ENCODE measurements around the gene KIF4A.
"Not testable (repeated sequence)": the region's sequence is repeated elsewhere in the genome, so short reads cannot be mapped to it uniquely, and the experiment has no call there.

KIF4A gene

DNA sequence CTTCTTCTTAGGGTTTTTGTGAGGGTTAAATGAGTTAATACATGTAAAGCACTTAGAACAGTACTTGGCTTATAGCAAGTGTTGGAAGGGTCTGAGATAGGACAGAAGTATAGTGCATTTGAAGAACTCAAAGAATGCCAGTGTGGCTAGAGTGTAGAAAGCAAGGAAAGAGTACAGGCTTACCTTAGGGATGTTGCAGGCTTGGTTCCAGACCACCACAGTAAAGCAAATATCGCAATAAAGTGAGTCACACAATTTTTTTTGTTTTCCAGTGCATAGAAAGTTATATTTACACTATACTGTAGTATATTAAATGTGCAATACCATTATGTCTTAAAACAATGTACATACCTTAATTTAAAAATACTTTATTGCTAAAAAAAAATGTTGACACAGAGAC is 41.3 kb downstream of the KIF4A start:
- Histone ChIP-seq H3K9ac (no peak overlapping the region), H3K4me2 (no peak overlapping the region), H3K9me3 (no peaks in the 10 kb centered on the region), H3K36me3 (peaks cover 30% of the 10 kb centered on the region), H3K4me1 (no peaks in the 10 kb centered on the region), H4K20me1 (no peaks in the 10 kb centered on the region), H3K4me3 (no peak overlapping the region), H3K27ac (no peak overlapping the region), H3K27me3 (peaks cover 74% of the 10 kb centered on the region)
- no peak for TF ChIP-seq Cebpa-rat (IDR thresholded peaks at IDR 0.05)

DNA sequence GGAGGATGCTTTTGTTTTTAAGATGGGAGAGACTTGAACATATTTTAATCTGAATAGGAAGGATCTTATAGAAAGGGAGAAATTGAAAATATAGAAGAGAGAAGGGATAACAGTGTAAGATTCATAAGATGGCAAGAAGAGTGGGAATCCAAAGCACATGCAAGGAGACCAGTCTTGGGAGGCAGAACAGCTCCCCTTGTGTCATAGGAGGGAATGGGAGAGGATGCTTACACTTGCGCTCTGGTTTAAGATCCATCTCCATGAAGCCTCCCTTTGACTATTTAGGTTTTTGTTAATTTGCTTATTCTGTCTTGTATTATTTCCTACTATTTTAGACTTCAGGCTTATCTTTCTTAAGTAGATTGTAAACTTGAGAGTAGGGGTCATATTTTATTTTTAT is 42.7 kb downstream of the KIF4A start:
- H3K9ac ChIP-seq, result no peak overlapping the region
- no peaks in the 10 kb centered on the region for H4K20me1 ChIP-seq
- peaks cover 69% of the 10 kb centered on the region for H3K27me3 ChIP-seq
- H3K4me3 ChIP-seq, result no peak overlapping the region
- H3K9me3 ChIP-seq, result no peaks in the 10 kb centered on the region
- H3K4me2 ChIP-seq, result no peak overlapping the region
- H3K36me3 ChIP-seq, result peaks cover 39% of the 10 kb centered on the region
- H3K27ac ChIP-seq, result no peak overlapping the region
- TF ChIP-seq Cebpa-rat (IDR thresholded peaks at IDR 0.05), result no peak
- no peaks in the 10 kb centered on the region for H3K4me1 ChIP-seq

DNA sequence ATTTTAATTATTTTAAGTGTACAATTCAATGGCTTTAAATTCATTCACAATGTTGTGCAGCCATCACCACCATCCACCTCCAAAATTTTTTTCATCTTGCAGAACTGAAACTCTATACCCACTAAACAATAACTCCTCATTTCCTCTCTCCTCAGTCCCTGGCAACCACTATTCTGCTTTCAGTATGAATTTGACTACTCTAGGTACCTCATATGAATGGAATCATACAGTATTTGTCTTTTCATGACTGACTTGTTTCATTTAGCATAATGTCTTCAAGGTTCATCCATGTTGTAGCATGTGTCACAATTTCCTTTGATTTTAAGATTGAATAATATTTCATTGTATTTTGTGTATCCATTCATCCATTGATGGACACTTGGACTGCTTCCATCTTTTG is 46.9 kb downstream of the KIF4A start:
- Histone ChIP-seq H3K4me2 (no peak overlapping the region), H3K36me3 (peaks cover 20% of the 10 kb centered on the region; the same call in 1 of the 2 replicates), H3K4me3 (no peak overlapping the region), H3K27ac (no peak overlapping the region), H4K20me1 (no peaks in the 10 kb centered on the region), H3K27me3 (peaks cover 61% of the 10 kb centered on the region), H3K9me3 (no peaks in the 10 kb centered on the region), H3K4me1 (no peaks in the 10 kb centered on the region), H3K9ac (no peak overlapping the region)
- no peak for TF ChIP-seq Cebpa-rat (IDR thresholded peaks at IDR 0.05)

DNA sequence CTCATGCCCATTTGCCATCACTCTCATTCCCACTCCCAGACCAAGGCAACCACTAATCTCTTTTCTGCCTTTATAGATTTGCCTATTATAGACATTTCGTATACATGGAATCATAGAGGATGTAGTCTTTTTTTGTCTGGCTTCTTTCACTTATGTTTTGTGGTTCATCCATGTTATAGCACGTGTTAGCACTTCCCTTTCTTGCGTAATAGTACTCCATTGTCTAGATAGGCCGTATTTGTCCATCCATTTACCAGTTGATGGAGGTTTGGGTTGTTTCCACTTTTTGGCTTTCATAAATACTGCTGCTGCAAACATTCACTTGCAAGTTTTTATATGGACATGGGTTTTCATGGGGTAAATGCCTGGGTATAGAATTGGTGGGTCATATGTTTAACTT is 48.4 kb downstream of the KIF4A start:
- Histone ChIP-seq H3K4me2 (no peak overlapping the region), H3K27me3 (peaks cover 61% of the 10 kb centered on the region), H3K36me3 (peaks cover 27% of the 10 kb centered on the region), H4K20me1 (no peaks in the 10 kb centered on the region), H3K27ac (no peak overlapping the region), H3K9ac (no peak overlapping the region), H3K4me1 (no peaks in the 10 kb centered on the region), H3K4me3 (no peak overlapping the region), H3K9me3 (no peaks in the 10 kb centered on the region)
- no peak for TF ChIP-seq Cebpa-rat (IDR thresholded peaks at IDR 0.05)

DNA sequence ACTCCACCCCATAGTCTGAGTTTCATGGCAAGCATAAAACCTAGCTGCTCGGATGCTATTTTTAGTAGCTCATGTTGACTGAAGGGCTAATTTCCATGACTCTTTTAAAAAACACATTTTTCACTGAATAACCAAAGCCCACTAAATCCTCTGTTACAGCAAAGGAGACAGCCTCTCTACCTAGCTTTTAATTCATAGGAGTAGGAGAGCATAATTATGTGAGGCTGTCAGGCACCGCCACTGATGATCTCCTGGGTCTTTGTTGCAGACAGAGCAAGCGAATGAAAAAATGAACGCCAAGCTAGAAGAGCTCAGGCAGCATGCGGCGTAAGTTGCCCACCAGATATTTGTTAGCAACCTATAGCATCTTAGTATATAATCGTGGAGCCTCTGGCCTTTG is 53.5 kb downstream of the KIF4A start:
- Histone ChIP-seq H3K4me2 (no peak overlapping the region), H3K27ac (no peak overlapping the region), H3K9me3 (peaks cover 34% of the 10 kb centered on the region), H3K4me1 (no peaks in the 10 kb centered on the region), H3K9ac (no peak overlapping the region), H3K4me3 (no peak overlapping the region), H3K36me3 (peaks cover 63% of the 10 kb centered on the region), H4K20me1 (no peaks in the 10 kb centered on the region), H3K27me3 (peaks cover 55% of the 10 kb centered on the region)
- TF ChIP-seq Cebpa-rat (IDR thresholded peaks at IDR 0.05), result no peak

DNA sequence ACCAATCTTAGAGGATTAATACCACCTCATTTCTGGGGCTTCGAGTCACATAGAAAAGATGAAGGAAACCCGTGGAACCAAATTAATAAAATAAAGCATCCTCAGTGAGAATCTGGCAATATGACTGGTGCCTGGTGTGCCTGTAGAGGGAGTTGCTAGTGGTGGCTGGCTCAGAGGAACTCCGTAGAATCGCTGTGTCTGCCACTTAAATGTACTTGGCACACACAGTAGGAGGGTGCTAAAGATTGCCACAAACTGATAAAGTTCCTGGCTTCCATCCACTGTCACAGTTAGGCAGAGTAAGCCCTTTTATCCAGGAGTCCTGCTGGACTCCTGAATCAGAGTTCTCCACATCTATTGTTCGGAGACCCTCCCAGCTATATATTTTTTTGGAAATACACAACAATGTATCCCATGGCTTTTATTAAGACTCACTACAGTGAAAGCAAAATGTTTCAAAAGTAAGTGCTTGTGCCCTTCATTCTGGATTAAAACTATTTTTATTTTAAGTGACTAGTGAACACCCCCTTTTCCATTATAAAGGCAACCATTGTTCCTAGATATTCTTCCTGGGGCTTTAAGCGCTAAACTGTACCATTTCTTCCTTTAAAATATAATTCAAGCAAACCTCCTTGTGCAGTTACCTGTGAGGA is 56.6 kb downstream of the KIF4A start:
- H3K27ac ChIP-seq, result no peak overlapping the region
- H3K27me3 ChIP-seq, result peaks cover 34% of the 10 kb centered on the region
- peaks cover 79% of the 10 kb centered on the region for H3K36me3 ChIP-seq
- no peak overlapping the region for H3K4me3 ChIP-seq
- no peak for TF ChIP-seq Cebpa-rat (IDR thresholded peaks at IDR 0.05)
- no peaks in the 10 kb centered on the region for H4K20me1 ChIP-seq
- H3K9me3 ChIP-seq, result peaks cover 58% of the 10 kb centered on the region
- H3K4me1 ChIP-seq, result no peaks in the 10 kb centered on the region
- H3K9ac ChIP-seq, result no peak overlapping the region
- no peak overlapping the region for H3K4me2 ChIP-seq

DNA sequence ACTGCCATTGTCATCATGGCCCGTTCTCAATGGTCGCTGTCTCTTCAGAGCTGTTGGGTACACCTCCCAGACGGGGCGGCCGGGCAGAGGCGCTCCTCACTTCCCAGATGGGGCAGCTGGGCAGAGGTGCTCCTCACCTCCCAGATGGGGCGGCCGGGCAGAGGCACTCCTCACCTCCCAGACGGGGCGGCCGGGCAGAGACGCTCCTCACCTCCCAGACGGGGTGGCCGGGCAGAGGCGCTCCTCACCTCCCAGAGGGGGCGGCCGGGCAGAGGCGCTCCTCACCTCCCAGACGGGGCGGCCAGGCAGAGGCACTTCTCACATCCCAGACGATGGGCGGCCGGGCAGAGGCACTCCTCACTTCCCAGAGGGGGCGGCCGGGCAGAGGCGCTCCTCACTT is 58.9 kb downstream of the KIF4A start:
- 0 out of 2 replicates have a peak overlapping the region, but pooled peaks have one; percentile 25 for H3K4me3 ChIP-seq
- not testable (repeated sequence) for H4K20me1 ChIP-seq, H3K9ac ChIP-seq, H3K4me1 ChIP-seq, H3K4me2 ChIP-seq, H3K27ac ChIP-seq
- H3K9me3 ChIP-seq, result peaks cover 58% of the 10 kb centered on the region
- H3K27me3 ChIP-seq, result peaks cover 26% of the 10 kb centered on the region
- peaks cover 75% of the 10 kb centered on the region for H3K36me3 ChIP-seq

DNA sequence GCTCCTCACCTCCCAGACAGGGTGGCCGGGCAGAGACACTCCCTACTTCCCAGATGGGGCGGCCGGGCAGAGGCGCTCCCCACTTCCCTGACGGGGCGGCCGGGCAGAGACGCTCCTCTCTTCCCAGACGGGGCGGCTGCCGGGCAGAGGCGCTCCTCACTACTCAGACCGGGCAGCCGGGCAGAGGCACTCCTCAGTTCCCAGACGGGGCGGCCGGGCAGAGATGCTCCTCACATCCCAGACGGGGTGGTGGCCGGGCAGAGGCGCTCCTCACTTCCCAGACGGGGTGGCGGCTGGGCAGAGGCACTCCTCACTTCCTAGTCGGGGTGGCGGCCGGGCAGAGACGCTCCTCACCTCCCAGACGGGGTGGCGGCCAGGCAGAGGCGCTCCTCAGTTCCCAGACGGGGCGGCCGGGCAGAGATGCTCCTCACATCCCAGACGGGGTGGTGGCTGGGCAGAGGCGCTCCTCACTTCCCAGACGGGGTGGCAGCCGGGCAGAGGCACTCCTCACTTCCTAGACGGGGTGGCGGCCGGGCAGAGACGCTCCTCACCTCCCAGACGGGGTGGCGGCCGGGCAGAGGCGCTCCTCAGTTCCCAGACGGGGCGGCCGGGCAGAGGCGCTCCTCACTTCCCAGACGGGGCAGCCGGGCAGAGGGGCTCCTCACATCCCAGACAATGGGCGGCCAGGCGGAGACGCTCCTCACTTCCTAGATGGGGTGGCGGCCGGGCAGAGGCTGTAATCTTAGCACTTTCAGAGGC is 59.6 kb downstream of the KIF4A start:
- H3K27ac ChIP-seq, H3K4me3 ChIP-seq, H4K20me1 ChIP-seq, H3K4me1 ChIP-seq, H3K9ac ChIP-seq, H3K4me2 ChIP-seq: not testable (repeated sequence)
- peaks cover 58% of the 10 kb centered on the region for H3K9me3 ChIP-seq
- peaks cover 27% of the 10 kb centered on the region for H3K27me3 ChIP-seq
- peaks cover 74% of the 10 kb centered on the region for H3K36me3 ChIP-seq

DNA sequence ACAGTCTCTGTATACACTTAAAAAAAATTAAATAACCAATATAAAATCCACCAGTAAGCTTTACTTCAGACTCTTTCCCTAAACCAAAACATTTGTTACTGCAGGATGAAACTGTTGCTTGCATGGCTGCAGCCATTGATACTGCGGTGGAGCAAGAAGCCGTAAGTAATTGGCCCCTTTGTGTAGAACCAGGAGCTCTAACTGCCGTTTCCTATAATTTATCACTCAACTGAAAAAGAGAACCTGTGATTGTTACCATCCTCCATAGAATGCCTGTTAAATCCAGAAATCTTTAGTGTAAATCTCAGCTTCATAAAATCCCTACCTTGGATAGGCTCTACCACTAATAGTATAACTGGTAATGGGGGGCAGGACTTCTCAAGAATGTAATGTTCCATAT is 62.6 kb downstream of the KIF4A start:
- Histone ChIP-seq H4K20me1 (no peaks in the 10 kb centered on the region), H3K27me3 (peaks cover 36% of the 10 kb centered on the region), H3K4me2 (no peak overlapping the region), H3K4me3 (no peak overlapping the region), H3K9me3 (peaks cover 33% of the 10 kb centered on the region), H3K27ac (no peak overlapping the region), H3K4me1 (no peaks in the 10 kb centered on the region), H3K9ac (no peak overlapping the region), H3K36me3 (peaks cover 61% of the 10 kb centered on the region)
- no peak for TF ChIP-seq Cebpa-rat (IDR thresholded peaks at IDR 0.05)

DNA sequence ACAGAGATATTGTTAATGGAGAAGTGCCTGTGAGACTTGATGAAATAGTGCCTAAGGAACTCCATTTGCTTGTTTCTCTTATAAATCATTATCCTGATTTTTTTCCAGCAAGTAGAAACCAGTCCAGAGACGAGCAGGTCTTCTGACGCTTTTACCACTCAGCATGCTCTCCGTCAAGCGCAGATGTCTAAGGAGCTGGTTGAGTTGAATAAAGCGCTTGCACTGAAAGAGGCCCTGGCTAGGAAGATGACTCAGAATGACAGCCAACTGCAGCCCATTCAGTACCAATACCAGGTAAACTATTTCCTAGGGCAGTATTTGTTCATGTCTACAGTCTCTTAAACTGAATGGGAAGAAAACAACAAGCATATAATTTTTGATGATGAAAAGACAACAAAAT is 63.6 kb downstream of the KIF4A start:
- H3K9ac ChIP-seq, result no peak overlapping the region
- H3K9me3 ChIP-seq, result peaks cover 24% of the 10 kb centered on the region
- no peak overlapping the region for H3K4me2 ChIP-seq
- H3K4me3 ChIP-seq, result no peak overlapping the region
- no peak for TF ChIP-seq Cebpa-rat (IDR thresholded peaks at IDR 0.05)
- no peaks in the 10 kb centered on the region for H3K4me1 ChIP-seq
- H3K27me3 ChIP-seq, result peaks cover 40% of the 10 kb centered on the region
- H3K27ac ChIP-seq, result no peak overlapping the region
- no peaks in the 10 kb centered on the region for H4K20me1 ChIP-seq
- H3K36me3 ChIP-seq, result peaks cover 59% of the 10 kb centered on the region

Data from BLaER1 (cell line).